Right hindlimb (tissue), 1 donor: ENCODE results near the gene CD79A.

Source experiments
- DNase-seq: peaks from one replicate; pipeline ENCODE4 v3.0.0-alpha.2; 2018

CD79A gene

GRCh38 chr19:41876847-41877832 is at the start of gene CD79A:
Gene CD79A (plus strand): TSS chr19:41877279. CDS start chr19:41877305, 26 bp downstream.
- DNase-seq, result no peak

- no peak for DNase-seq
These were observed 38.9 kb upstream of the CD79A start for GRCh38 chr19:41837981-41838708.

GRCh38 chr19:41839211-41839610 is 37.9 kb upstream of the CD79A start:
- no peak for DNase-seq

GRCh38 chr19:41843371-41843770 is 33.7 kb upstream of the CD79A start:
- DNase-seq, result no peak

GRCh38 chr19:41844601-41845000 is 32.5 kb upstream of the CD79A start, which contains the start of gene LYPD4:
Gene LYPD4 (minus strand): TSS chr19:41844683. CDS start chr19:41839285, 5,398 bp downstream.
- no peak for DNase-seq

GRCh38 chr19:41845001-41845050 is 32.3 kb upstream of the CD79A start, which contains the start of gene DMRTC2:
Gene DMRTC2 (plus strand): TSS chr19:41845042. CDS start chr19:41847429, 2,387 bp downstream.
- DNase-seq, result no peak

- DNase-seq, result no peak
These were observed 32.0 kb upstream of the CD79A start for GRCh38 chr19:41845051-41845590.

- no peak for DNase-seq
These were observed 29.6 kb upstream of the CD79A start for GRCh38 chr19:41847351-41848105.

- DNase-seq, result no peak
These were observed 28.4 kb upstream of the CD79A start for GRCh38 chr19:41848666-41849065.

- no peak for DNase-seq
These were observed 28.0 kb upstream of the CD79A start for GRCh38 chr19:41849067-41849466.

GRCh38 chr19:41850381-41850780 is 26.7 kb upstream of the CD79A start:
- no peak for DNase-seq

GRCh38 chr19:41851456-41851855 is 25.6 kb upstream of the CD79A start:
- no peak for DNase-seq

GRCh38 chr19:41853344-41853743 is 23.7 kb upstream of the CD79A start:
- DNase-seq, result no peak

- no peak for DNase-seq
These were observed 23.3 kb upstream of the CD79A start for GRCh38 chr19:41853768-41854167.

- DNase-seq, result no peak
These were observed 17.9 kb upstream of the CD79A start for GRCh38 chr19:41859213-41859617.

- peak; percentile 100 for DNase-seq
These were observed 17.3 kb upstream of the CD79A start, which contains the start of gene RPS19 for GRCh38 chr19:41859618-41860418. Gene RPS19 (plus strand): TSS chr19:41860255. CDS start chr19:41860775, 520 bp downstream.

GRCh38 chr19:41860419-41861115 is 16.5 kb upstream of the CD79A start:
- DNase-seq, result peak; percentile 47

GRCh38 chr19:41861116-41861768 is 15.8 kb upstream of the CD79A start:
- DNase-seq, result no peak

- no peak for DNase-seq
These were observed 15.2 kb upstream of the CD79A start for GRCh38 chr19:41861846-41862245.

GRCh38 chr19:41862445-41862986 is 14.6 kb upstream of the CD79A start:
- DNase-seq, result no peak
